RWPE1 (cell line): ENCODE data around the gene NLRP8.

Experiments
- CTCF ChIA-PET: fragments of 350-600 bp; sonication (Branson Sonifier 250); formaldehyde crosslinking; extraction: SDS; loops from one replicate; lab custom pipeline; 2021; lab: Yijun Ruan, JAX
- POLR2A ChIA-PET: fragments of 400-600 bp; formaldehyde crosslinking; extraction: SDS; loops from one replicate; lab custom pipeline; 2020; ENCODE audit warnings: antibody characterized with exemption; ENCODE audit not compliant: low non-redundant PET; lab: Yijun Ruan, JAX
- DNase-seq: peaks from one replicate; pipeline ENCODE4 v3.0.0; 2012; ENCODE audit warnings: low spot score
- H3K27ac ChIP-seq: fragments of 450-650 bp; 2 replicates; pipeline ENCODE4 v1.5.1; 2017
- TF ChIP-seq, protein P1 (sequence below): fragments of 450-650 bp; conservative IDR thresholded peaks from 2 replicates; pipeline ENCODE4 v1.5.1; 2017; ENCODE audit warnings: low read depth, mild to moderate bottlenecking

The NLRP8 gene

DNA sequence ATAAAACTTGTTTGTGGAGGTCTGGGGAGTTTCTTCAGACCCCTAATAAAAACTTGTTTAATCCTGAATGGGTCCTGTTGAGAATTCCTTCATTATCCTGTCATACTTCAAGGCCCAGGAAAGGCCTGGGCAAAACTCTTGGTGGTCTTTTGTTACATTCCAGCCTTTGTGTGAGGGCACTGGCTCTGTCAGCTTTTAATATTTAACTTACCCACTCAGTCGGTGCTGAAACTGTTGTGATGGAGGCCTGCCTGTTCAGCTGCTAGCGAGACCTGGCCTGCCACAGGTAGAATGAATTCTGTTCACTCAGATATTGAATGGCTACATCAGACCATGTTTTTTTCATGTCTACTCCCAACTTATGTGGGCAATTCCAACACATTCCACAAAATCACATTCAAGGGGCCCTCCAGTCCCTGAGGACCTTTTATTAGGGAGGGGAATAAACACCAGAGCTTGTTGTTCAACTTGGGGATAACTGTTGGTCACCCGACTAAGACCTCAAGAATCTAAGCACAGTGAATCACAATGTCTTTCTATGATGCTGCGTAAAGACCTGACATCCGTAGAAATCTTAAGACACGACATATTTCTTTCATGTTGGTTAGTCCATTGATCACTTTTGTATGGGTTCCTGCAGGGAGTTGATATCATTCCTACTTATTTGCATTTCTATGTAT, 12.5 kb downstream of the NLRP8 start:
- ChIA-PET CTCF (interaction anchor here (0.6 kb wide), 1 partner anchor 320 kb away, joined by 3 read pairs; no protein-coding TSS in a partner anchor), POLR2A (no interaction called here)
- no peak overlapping the region for H3K27ac ChIP-seq
- TF ChIP-seq, protein P1, sequence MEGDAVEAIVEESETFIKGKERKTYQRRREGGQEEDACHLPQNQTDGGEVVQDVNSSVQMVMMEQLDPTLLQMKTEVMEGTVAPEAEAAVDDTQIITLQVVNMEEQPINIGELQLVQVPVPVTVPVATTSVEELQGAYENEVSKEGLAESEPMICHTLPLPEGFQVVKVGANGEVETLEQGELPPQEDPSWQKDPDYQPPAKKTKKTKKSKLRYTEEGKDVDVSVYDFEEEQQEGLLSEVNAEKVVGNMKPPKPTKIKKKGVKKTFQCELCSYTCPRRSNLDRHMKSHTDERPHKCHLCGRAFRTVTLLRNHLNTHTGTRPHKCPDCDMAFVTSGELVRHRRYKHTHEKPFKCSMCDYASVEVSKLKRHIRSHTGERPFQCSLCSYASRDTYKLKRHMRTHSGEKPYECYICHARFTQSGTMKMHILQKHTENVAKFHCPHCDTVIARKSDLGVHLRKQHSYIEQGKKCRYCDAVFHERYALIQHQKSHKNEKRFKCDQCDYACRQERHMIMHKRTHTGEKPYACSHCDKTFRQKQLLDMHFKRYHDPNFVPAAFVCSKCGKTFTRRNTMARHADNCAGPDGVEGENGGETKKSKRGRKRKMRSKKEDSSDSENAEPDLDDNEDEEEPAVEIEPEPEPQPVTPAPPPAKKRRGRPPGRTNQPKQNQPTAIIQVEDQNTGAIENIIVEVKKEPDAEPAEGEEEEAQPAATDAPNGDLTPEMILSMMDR = no peak
- DNase-seq = no peak

DNA sequence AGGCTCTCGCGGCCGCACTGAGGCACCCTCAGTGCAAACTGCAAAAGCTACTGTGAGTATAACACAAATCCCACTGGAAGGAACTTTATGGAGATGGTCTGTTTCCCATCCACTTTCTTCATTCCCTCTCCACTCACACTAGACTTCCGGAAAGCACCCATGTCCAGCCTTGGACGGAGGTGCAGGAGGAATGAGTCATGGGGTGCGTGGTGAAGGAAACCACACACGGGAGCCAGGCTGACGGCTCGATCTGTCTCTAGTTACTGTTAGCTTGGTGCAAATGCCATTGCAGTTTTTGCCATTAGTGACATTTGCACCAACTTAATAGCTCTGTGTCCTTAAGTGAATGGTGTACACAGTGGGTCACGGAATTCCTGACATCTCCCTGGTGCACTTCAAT, 14.6 kb downstream of the NLRP8 start:
- H3K27ac ChIP-seq = no peak overlapping the region
- no peak for DNase-seq
- CTCF ChIA-PET = no interaction called here
- TF ChIP-seq, protein P1 = no peak
- POLR2A ChIA-PET = no interaction called here

GRCh38 chr19:55973982-55974381, 26.4 kb downstream of the NLRP8 start:
- DNase-seq = no peak
- ChIA-PET POLR2A (no interaction called here), CTCF (no interaction called here)
- no peak overlapping the region for H3K27ac ChIP-seq
- TF ChIP-seq, protein P1 = no peak

- no peak for DNase-seq
- ChIA-PET POLR2A (no interaction called here), CTCF (no interaction called here)
- no peak overlapping the region for H3K27ac ChIP-seq
- TF ChIP-seq, protein P1 = no peak
Measured at GRCh38 chr19:55980415-55980814, 32.8 kb downstream of the NLRP8 start.

DNA sequence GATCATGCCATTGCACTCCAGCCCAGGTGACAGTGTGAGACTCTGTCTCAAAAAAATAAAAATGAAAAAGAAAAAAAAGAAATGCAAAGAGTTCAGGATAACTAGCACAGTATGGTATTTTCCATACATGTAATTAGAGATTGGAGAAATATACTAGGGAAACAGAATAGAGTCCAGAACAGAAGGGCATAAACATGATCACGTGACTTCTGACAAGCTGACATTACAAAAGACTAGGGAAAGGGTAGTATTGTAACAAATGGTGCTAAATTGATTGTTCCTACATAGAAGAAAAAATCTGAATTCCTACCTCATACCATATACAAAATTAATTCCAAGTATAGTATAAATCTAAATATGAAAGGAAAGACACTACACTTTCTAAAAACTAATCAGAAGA, 37.6 kb downstream of the NLRP8 start:
- DNase-seq = no peak
- ChIA-PET POLR2A (no interaction called here), CTCF (no interaction called here)
- TF ChIP-seq, protein P1 = no peak
- H3K27ac ChIP-seq = no peak overlapping the region

DNA sequence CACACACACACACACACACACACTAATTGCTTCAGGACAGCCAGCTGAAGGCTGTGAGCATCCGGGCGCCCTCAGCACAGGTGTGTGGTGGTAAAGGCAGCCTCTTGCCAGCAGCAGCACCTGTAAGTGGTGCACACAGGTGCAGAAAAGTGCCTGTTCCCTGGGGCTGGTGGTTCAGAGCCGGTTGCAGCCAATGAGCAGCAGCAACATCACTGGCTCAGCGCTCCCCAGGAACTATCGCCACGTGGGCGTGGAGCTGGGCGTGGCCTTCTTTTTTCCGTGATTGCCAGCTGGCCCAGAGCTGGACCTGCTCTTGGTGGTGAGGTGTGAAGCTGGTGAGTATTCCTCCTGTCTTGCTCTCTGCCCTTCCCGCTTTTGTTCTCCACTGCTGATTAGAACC, 38.9 kb downstream of the NLRP8 start, which contains the start of gene NLRP5:
Gene NLRP5, plus strand, starts transcription at position 289 of the 400 bp plus-strand sequence.
- CTCF ChIA-PET = no interaction called here
- DNase-seq = no peak
- TF ChIP-seq, protein P1 = no peak
- H3K27ac ChIP-seq = no peak within 1 kb of the TSS
- POLR2A ChIA-PET = no interaction called here
